OCI-LY1 (cell line): ENCODE measurements around the gene CYP17A1.

Experiments used
- EZH2 ChIP-seq: fragments of 200-600 bp; sonication (generic), shearing (Covaris generic); IDR thresholded peaks from 2 replicates; pipeline ENCODE4 v1.8.0; 2017; ENCODE audit warnings: borderline replicate concordance, mixed run types, mild to moderate bottlenecking, antibody characterized with exemption, low read length, moderate library complexity, mixed read lengths
- TF ChIP-seq, protein P1 (sequence below): fragments of 200-600 bp; sonication (generic), shearing (Covaris generic); IDR thresholded peaks from 2 replicates; pipeline ENCODE4 v1.5.1; 2017; ENCODE audit warnings: mild to moderate bottlenecking, antibody characterized with exemption, low read length, moderate library complexity, mixed read lengths

- TF ChIP-seq, protein P1, sequence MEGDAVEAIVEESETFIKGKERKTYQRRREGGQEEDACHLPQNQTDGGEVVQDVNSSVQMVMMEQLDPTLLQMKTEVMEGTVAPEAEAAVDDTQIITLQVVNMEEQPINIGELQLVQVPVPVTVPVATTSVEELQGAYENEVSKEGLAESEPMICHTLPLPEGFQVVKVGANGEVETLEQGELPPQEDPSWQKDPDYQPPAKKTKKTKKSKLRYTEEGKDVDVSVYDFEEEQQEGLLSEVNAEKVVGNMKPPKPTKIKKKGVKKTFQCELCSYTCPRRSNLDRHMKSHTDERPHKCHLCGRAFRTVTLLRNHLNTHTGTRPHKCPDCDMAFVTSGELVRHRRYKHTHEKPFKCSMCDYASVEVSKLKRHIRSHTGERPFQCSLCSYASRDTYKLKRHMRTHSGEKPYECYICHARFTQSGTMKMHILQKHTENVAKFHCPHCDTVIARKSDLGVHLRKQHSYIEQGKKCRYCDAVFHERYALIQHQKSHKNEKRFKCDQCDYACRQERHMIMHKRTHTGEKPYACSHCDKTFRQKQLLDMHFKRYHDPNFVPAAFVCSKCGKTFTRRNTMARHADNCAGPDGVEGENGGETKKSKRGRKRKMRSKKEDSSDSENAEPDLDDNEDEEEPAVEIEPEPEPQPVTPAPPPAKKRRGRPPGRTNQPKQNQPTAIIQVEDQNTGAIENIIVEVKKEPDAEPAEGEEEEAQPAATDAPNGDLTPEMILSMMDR = no peak
- TF ChIP-seq EZH2 = no peak
Observed at GRCh38 chr10:102824664-102825063, 12.5 kb downstream of the CYP17A1 start.
